IPS-NIHi7 (cell line): ENCODE results near the gene PHACTR1.
"Not testable (repeated sequence)": the region's sequence is repeated elsewhere in the genome, so short reads cannot be mapped to it uniquely, and the experiment has no call there.

Experiments
- DNase-seq: peaks from one replicate; pipeline ENCODE4 v3.0.0; 2012; ENCODE audit warnings: mixed read lengths; ENCODE audit errors: extremely low spot score

Gene PHACTR1

DNA sequence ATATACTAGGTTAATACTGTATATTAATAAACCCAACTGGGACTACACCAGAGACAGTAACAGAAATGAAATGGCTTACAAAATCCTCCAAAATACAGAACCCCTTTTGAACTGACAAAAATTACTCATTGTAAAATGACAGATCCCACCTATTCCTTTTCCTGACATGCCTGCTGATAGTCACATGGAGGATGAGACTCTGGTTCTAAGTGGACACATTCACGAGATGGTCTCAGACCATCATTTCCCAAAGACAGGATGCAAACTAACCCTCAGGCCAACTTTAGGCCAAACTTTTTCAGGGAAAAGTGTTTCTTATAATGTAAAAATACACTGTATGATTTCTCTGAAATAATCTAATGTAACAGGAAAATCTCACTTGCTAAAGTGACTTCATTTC is 589.2 kb downstream of the PHACTR1 start:
- no peak for DNase-seq

DNA sequence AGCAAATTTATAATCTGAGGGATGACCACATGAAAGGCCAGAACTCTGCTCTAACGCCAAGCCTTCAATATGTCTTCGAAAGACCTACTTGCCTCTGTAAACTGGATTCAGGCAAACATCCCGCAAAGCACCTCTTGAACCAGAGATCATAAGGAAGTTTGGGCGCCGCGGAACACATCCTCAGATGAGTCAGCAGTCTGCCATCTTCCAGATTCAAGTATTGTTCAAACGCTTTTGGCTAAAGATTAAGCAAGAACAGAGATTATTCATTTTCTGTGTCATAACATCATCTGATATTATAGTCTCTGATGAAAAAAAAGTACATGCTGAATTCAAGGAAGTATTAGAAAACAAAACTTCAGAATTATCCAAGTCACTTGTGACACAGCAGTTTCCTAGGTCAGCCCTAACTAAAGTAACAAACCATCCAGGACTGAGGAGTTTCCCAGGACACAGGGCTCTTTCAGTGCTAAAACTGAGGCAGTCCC is 591.0 kb downstream of the PHACTR1 start:
- DNase-seq = no peak

DNA sequence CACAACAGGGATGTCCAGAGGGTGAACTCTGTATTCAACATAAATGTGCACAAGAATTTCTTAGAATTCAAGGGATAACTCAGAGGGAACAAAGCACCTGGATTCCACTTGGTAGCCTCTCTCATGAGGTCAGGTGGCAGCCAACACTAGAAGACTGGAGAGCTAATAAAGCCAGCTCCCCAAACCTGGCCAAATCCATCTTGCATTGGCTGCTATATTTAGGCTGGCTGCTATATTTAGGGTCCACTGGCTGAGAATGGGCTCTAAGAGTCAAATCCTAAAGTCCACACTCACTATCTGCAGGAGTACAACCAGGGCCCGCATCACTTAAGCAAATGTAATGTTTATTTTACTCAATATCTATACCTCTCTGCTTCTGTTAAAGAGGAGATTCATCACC is 591.8 kb downstream of the PHACTR1 start:
- no peak for DNase-seq

DNA sequence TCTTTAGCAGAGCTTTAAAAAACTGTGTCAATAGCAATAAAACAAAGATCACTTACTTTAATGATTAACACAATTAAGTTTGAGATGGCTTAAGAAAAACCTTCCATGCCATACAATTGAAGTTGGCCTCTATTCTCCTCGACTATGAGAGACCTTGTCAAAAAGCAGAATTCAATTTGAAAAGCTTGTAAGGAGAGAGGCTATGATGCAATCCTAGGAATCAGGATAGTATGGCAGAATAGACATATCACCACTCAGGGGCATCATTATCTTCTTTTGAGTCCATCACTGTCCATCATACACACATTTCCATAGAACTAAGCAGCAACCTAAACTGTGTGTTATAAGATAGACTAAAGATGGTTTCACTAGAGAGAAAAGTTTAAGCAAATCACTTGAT is 594.6 kb downstream of the PHACTR1 start:
- no peak for DNase-seq

DNA sequence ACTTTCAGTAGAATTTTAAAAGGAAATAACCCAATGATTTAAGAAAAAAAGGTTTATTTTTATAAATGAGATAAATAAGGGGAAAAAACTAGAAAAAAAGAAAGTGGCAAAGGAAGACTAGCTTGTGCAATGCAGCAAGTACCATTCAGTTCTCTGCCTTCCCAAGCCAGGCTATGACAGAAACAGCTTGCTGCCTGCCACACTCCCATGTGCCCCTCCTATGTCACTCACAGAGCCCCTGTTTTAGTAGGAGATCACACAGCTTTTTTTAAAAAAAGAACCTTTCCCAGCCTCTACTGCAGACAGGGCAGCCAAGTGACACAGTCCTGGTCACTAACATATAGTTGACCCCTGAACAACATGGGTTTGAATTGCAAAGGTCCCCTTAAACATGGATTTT is 598.2 kb downstream of the PHACTR1 start:
- no peak for DNase-seq

DNA sequence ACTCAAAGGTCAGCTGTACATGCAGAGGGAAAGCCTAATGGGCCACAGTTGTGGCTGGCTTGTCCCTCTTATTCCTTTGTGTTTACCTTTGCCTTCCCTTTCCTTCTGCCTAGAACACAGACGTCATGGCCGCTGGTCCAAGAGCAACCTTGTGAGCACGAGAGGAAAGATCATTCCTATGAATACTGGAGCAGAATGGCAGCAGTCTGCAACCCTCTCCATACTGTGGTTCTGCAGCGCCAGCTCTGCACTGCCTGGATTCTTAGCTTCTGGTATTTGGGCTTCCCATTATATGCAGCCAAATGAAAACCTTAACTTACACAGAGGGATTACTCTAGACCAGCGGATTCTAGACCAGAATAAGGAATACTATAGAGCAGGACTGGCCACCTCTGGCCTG is 599.3 kb downstream of the PHACTR1 start:
- DNase-seq = no peak

DNA sequence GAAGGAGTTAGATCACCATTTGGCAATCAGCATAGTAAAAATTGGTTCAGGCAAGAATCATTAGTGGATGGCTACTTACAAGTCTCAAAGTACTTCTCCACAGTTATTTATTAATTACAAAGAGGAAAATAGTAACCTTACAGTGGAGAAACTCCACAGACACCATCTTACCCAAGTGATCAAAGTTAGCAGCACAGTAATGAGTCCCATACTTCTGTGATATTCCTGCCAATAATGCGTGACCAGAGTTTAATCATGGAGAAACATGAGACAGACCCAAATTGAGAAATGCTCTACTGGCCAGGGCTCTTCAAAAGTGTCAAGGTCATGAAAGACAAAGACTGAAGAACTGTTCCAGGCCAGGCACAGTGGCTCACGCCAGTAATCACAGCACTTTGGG is 602.3 kb downstream of the PHACTR1 start:
- DNase-seq = no peak

DNA sequence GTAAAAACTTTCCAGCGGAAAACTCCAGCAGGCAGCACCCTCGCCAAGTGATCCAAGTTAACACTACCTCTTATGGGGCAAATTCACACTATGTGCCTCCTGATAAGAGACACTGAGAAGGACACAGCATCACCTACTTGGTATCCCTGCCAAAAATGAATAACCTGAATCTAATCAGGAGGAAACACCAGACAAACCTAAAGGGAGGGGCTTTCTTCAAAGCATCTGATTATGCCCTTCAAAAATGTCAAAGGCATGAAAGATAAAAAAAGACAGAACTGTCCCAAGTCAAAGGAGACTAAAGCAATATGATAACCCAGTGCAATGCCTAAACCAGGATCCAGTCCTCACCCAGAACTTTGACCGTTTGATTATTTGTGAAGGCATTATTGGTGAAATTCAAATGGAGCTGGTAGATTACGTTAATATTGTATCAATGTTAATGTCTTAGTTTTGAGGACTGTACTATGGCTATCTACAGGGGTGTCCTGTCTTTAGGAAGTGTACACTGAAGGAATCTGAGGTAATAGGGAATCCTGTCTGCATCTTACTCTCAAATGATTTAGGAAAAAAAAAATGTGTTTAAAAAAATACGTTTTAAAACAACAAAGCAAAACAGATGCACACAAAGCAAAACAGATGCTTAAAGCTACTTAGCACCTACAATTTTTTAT is 603.5 kb downstream of the PHACTR1 start:
- DNase-seq = no peak

DNA sequence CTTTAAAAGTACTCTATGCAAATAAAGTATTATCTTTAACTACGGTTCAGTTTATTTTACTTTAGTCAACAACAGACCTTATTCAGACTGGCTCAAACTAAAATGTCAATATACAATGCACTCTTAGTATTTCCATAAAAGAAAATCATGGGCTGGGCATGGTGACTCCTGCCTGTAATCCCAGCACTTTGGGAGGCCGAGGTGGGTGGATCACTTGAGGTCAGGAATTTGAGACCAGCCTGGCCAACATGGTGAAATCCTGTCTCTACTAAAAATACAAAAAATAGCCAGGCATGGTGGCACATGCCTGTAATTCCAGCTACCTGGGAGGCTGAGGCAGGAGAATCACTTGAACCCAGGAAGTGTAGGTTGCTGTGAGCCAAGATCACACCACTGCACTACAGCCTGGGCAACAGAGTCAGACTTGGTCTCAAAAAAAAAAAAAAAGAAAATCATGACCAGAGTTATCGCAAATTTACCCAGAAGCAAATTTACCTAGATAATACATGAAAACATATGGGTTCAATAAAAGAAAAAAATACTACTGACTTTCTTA is 609.5 kb downstream of the PHACTR1 start:
- DNase-seq = not testable (repeated sequence)

DNA sequence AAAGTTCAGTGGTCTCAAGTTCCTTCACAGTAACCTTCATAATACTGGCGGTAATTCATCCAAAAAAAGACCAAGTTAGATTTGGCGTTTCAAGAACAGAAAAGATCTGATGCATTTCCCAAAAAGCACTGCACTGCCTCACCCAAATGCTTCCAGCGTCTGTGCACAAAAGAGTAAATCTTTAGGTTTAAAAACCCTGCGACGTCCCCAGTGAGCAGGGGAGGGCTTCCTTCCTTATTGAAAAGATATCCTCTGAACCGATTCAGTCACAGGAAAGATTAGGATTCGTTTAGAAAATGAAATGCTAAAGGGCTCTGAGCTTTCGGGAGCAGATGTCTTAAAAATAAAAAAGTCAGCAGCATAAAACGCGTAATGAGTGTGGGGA is 611.1 kb downstream of the PHACTR1 start:
- DNase-seq = no peak

DNA sequence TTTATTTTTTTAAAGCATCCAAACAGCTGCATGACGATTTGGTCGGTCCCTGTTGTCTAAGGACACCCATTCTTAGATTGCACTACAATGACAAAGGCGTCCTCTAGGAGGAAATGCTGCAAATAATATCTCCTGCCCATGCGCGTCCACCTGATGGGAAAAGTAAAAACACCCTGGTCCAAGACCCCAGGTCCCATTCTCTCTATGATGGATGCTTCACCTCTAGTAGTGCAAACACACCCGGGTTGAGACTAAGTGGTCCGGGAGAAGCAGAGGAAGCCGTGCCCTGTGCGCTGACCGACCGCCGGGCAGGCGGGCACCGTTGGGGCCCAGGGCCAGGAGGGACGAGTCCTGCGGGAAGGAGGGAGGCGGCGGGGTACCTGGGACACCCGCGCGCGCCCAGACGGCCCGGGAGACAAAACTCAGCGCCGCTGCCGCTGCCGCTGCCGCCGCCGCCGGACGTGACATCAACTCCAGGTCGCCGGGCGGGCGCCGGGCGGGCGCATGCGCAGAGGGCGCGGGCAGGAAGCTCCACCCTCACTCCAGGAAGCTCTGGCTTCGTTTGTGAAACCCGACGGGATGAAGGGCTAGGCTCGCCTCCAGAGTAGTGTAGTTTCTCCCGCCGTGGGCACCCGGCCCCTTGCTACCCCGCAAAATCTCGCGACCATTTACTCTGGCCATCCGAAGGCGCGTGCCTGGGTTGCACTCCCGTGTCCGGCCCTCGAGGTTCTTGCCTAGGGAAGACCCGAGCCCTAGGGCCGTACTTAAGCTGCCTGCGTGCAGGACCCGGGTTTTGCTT is 611.7 kb downstream of the PHACTR1 start, which contains the start of gene TBC1D7:
TSS of gene TBC1D7 (minus strand) at position 462 of the 799 bp plus-strand sequence. CDS start 1,639 bp downstream, outside the sequence.
- peak; percentile 94 for DNase-seq

DNA sequence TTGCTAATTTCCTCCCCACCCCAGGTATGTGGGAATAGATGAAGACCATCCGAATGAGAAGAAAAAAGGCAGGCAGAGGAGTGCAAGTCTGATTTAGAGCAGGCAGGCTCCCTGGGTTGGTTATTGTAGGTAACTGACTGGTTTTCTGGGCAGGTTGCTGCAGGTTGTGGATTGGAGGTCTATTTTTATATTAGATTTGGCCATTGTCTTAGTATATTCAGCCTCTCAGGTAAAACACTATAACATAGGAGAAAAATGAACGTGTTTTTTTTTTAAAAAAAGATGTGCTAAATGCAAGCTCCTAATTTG is 612.3 kb downstream of the PHACTR1 start:
- DNase-seq = no peak

DNA sequence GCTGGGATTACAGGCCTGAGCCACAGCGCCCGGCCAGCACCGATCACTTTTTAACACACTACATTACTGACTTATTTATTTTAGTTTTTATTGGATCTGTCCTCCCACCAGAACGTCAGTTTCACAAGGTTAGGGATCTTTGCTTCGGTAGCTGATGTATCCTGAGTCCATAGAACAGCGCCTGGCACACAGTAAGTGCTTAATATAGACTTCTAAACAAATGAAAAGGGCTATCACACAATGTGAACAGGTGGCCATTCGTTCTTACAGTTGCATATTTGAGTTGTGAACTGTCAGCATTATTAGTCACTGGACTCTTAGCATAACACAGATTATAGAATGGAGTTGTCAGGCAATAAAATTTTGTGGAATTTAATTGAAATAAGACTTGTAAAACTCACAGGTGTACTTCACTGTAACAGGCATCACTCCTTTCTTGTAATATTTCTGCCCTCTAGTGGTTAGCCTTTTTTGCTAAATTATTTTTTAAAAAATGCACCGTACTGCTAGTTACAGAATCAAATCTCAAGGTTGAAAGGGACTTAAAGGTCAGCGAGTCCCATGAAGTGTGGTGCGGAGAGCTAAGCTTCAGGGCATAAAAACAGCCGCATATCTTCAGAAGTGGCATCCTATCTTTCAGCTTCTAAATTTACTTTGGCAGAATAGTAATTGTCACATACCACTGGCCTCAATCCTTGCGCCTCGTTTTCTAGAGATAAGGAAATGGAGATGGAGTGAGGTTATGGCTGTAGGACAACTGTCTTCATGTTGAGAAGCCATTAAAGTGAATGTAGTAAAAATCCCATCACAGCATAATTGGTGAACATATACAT is 615.2 kb downstream of the PHACTR1 start:
- no peak for DNase-seq

DNA sequence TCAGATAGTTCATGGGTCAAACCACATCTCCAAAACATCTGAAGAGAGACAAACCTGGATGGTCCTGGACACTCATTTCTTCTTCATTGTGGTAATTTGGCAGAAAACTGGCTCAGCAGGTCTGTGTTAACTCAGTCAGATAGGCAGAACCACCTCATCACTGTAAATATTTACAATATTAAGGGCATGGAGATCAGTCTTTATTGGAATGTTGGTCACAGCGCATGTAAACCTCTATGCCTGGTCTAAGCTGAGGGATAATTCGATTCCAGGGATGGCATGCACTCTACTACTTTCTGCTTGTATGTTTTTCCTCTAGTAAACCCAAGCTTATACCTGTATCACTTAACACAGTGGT is 615.8 kb downstream of the PHACTR1 start:
- DNase-seq = no peak

DNA sequence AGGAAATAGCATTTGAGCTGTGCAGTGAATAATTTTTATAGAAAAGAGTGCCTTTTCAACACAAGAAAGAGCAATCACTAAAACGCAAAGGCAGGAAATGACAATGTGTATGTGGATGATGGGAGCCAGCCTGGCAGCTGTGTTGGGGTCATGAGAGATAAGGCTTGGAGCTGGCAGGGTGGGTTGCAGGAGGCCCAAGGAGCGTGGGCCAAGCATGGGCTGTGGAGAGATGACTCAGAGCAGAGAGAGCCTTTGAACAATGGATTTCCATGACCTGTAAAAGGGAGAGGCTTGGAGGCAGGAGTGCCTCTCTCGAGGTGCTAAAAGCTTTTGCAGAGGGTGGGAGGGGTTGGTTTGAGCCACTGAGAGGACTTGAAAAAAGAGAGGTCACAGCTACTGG is 618.4 kb downstream of the PHACTR1 start:
- no peak for DNase-seq

DNA sequence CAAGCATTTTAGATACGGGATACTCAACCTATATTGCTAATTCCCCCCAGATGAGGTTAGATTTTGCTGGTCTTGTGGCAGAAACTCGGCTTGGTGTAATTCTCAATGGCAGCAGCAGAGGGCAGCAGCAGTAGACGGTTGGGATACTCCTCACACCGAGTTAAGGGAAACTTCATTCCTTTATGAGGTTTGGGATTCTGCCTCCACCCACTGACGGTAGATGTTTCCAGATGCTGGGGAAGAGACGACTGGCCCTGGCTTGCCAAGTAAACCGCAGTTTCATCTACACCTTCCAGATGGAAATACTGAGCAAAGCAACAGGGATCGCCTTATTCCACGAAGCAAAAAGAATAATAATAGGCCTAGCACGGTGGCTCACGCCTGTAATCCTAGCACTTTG is 620.0 kb downstream of the PHACTR1 start:
- peak; percentile 89 for DNase-seq

DNA sequence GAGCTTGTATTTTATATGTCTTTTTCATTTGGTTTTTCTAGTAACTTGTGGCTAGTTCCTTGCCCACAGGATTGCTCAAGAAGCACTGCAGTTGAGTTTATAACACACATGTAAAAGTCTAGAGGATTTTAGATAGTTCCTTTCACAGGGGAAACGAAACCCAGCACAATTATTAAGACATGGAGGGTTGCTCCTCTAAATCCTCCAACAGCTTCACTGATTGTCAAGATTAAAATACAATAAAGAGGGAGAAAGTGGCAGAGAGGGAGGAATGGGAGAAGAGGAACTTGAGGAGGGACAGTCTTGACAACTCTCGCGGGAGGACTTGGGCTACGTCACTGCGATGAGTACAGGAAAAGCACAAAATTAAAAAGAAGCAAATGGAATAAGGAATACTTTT is 621.5 kb downstream of the PHACTR1 start:
- no peak for DNase-seq
